GM19397 (cell line): ENCODE measurements around the gene DCC.

Source experiments
- ATAC-seq: cut with Tn5 transposase; IDR thresholded peaks from one replicate; pipeline ENCODE4 v1.9.1; 2021; ENCODE audit warnings: mild to moderate bottlenecking, moderate library complexity; ENCODE audit not compliant: unreplicated experiment

Gene DCC

DNA sequence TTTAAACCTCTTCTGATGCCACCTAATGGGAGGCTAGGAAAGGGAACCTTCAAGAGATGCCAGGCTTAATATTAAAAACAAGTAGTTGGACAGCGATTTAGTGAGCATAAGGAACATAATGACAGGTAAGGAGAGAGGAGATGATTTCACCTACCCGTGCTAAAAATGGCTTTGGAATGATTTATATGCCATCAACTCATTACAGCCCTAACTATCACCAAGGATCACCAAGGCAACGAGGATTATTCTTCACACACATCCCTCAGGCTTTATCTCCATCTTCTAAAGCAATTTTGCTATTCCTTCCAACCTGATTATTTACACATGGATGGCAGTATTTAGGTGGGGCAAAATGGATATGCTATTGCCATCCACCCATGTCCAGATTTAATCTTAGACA is 237.8 kb downstream of the DCC start:
- ATAC-seq: no peak

DNA sequence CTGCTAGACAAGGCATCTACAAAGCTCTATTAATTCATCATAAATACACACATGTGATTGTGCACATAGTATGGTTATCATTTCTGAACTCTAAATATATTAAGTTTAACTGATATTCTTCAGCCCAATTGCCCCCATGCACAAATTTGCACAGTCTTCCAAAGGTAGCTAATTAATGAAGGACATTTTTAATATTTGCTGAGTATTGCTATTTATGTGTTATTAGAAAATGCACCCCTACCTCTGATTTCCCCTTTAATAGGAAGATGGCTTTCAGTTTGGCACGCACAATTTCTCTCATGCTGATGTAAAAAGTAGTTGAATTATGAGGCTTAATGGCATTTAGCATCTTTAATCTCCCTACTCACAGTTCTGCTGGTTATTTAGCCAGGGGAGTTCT is 242.1 kb downstream of the DCC start:
- ATAC-seq: no peak

DNA sequence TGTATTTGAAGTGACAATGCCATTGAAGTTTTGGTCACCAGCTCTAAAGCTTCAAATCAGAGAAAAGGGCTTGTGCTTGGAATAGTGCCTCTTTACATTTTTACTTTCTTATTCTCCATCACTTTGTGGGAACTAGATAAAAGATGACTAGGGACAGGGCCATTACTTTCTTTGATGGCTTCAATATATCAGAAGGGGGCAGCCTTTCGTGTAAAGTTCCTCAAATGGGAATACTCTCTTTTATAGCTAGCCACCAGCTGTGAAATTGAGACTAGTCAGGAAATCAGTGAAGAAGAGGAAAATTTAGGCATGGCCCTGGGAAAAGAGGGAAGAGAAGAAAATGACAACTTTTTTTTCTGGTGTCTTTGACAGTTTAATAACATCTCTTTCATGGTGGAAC is 242.5 kb downstream of the DCC start:
- ATAC-seq: no peak

DNA sequence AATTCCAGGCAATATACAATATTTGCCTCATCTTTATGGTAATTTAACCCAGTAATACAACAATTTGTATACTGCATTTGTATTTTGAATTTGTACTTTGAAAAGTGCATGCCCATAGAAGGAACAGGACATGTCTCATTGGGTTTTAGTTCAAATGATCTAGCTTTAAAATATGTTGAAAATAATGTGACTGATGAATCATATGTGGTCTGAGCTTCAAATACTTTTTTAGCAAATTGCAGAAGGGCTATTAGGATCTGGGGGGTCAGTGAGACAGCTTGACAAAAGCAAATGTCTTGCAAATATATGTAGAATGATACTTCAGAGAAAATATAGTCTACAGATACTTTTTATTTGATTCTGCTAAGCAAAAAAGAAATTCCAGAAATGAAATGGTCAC is 248.9 kb downstream of the DCC start:
- no peak for ATAC-seq

DNA sequence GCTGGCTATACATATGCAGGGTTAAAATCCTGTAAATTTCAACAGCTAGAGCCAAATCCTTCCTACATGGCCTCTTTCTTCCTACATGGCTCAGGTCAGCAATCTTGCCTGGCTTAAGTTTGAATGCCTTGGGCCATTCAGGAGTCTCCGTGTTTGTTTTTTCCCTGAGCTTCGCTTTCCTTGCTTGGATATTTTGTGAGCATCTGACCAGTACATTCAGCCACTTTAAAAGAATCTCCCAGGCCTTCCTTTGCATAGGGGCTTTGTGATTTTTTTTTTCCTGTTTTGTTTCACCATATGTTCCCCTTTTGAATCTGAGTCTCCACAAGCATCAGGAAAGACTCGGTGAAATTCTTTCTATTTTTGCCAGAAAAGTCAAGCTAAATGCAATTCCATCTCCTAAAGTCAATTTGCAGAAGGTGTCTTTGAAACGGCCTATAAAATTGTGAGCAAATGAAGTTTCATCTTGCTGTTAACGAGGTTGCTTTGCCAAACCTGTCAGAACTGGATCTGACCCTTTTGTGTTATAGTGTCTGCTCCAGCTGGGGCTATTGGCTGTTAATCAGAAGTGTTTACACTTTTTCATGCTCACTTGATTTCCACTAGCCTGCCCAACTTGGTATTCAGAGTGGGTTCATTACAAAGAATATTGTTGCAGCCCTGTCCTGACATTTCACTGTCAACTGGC is 256.9 kb downstream of the DCC start:
- no peak for ATAC-seq

DNA sequence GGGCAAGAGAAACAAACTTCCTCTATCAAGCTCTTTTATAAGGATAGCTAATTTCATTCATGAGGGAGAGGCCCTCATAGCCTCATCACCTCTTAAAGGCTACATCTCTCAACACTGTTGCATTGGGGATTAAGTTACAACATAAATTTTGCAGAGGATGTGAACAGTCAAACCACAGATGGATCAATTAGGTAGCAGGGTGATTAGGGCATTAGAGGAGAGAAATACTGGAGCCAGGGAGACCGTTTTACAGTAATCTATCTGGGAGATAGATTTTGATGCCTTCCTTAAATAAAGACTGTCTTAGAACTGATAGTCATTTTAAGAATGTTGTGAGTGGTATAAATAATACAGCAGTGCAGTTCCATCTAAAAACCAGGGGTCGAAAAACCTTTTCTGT is 258.9 kb downstream of the DCC start:
- ATAC-seq: no peak

DNA sequence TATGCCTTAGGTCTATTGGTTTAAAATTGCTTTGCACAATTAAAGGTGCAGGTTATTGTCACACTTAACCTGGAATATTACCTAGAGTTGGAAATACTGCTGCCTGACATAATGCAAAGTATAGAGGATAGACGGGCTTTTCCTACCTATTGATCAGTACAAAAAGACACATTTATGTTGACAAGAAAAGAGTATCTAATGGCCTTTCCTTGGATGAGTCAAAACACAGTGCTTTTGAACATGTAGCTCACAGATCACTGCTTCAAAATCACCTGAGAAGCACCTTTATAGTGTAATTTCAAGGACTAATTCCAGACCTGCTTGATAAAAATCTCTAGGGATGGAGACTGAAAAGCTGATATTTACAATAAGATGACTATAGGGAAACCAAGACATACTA is 262.8 kb downstream of the DCC start:
- ATAC-seq: no peak

DNA sequence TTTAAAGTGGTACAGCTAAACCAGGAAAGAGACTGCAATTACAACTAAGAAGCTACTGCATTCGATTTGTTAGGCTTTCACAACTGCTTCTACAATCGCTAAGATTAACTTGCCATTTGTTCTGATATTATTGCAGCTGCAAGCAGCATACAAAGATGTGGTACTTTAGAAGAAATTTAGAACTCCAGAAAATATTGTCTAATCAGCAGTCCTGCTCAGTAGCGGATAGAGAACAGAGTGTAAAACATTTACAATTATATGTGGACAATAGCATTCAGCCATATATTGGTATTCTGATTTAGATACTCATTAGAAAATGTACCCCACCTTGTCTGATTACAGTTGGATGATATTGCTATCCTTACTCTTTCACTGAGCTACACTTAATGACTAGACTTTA is 265.3 kb downstream of the DCC start:
- ATAC-seq: no peak

DNA sequence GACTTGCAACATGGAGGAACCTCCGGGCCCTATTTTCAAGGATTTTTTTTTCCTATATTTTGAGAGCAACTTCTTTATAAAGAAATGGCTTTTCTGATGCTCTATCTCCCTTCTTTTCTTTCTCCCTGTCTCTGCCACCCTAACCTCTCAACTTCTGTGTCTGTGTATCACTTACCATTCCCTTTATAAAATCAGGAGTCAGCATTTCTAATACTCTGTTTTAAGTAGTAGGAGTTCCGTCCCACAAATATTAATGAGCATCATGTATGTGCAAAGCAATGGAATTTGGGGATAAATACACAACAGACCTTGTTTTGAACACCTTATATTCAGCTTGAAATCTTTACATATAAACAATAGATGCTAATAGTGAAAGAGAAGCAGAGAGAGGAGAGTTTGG is 268.0 kb downstream of the DCC start:
- ATAC-seq: no peak

DNA sequence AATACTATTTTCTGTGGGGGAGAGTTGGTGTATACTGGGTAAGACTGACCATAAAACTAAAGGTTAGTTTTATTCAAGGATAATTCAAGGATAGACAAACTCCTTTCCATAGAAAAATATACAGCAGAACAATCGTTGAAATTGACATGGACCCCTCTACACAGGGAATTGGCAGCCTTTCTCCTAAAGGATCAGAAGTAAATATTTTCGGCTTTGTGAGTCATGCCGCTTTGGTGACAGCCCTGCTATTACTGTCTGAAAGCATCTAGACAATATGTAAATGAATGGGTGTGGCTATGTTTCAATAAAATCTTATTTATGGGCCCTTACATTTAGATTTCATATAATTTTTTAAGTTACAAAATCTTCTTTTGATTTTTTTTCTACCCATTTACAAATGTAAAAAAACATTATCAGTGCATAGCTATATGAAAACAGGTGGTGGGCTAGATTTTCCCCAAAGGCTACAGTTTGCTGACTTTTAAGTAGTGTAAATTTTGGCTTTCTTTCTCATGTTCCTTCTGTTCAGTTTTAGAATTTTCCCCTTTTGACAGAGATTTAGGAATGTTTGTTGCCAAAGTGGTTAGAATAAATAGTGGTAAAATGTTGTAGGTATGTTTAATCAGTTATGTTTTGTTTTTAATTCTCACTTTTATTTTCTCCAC is 270.6 kb downstream of the DCC start:
- no peak for ATAC-seq

DNA sequence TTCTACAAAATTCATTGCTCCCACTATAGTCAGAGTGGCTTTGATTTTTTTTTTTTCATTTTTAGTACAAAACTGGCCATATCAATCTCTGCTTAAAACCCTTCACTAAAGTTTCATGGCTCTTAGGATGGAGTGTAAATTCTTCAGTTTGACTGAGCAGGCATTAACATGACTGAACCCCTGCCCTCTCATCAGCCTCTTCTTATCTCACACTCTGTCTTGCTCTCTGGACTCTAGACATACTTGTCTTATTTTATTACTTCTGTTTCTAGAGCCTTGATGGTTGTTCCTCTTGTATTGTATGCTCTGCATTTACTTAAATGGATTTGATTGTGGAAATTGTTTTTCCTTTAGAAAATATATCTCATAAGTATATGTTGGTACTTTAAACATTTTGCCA is 272.4 kb downstream of the DCC start:
- no peak for ATAC-seq

DNA sequence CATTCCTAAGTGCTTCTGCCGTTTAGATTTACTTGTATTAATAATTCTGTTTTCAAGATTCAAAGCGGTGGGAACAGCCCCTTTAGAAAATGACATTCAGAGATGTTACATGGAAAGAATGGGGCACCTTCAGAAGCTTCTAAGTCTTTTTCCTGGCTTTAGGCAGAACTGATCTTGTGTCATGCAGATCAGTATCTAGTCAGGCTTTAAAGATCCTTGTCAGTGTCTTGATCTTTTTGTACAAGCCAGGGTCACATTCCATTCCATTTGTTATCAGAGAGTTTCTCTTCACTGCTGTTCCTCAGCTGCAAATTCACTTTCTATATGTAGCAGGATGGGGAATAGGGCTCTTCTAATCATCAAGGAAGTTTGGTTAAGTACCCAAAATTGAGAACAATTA is 275.3 kb downstream of the DCC start:
- ATAC-seq: no peak

DNA sequence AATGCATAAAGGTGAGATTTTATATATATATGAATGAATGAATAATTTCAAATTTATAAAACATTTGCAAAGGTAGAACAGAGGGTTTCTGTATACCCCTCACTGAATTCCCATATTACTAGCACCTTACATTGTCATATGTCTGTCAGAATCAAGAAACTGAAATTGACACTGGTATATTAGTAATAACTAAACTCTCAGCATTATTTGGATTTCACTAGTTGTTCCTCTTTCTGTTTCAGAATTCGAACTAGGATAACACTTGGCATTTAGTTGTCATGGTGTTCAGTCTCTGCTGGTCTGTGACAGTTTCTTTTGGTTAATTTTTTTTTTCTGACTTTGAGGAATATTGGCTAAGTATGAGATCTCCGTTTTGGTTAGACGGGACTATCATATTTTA is 275.9 kb downstream of the DCC start:
- ATAC-seq: no peak

DNA sequence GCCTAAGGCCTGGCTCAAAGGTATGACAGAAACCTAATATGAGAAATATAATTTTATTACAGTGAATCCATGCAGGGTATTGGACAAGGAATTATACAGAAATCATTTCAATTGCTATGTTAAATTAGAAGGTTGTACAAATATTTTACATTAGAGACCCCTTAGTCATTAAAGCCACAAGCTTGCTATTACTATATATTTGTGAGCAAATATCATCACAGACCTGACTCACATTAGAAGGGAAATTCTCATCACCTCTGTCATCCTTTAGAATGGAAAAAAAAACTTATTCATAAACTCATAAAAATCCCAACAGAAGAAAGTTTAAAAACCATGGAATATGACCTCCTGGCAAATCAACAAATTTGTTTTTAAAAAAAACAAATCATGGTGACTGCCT is 277.9 kb downstream of the DCC start:
- ATAC-seq: no peak

DNA sequence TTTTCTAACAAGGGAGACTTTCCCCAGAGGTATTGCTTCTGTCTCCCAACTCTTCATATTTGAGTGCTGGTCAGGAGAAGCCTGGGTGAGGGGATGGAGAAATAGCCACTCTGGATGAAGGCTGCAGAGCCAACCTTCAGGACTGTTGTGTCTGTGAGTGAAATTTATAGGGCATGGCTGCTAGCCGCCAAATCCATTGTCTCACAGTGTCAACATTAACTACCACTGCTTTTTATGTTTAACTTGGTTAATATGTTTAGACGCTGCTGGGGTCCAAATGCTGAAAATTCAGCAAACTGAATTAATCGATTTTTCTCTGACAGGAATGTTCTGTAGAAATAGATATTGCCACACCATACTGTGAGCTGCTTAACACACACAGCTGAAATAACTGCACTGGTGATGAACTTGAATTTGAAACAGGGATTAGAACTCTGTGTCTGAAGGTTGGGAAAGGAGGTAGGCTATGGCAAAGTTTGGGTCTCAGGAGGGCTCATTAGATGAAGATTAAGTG is 281.0 kb downstream of the DCC start:
- no peak for ATAC-seq

DNA sequence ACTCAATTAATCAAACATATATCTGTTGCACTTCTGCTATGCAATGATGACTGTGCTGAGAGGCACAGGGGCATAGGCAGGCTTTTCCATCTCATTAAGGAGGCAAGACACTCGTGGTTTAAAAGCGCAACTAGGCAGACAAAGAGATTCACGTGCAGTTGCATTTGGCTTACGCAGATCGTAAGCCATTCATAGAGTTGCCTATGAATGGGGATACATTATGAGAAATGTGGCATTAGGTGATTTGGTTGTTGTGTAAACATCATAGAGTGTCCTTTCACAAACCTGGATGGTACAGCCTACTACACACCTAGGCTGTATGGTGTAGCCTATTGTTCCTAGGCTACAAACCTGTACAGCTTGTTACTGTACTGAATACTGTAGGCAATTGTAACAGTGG is 284.7 kb downstream of the DCC start:
- ATAC-seq: no peak

DNA sequence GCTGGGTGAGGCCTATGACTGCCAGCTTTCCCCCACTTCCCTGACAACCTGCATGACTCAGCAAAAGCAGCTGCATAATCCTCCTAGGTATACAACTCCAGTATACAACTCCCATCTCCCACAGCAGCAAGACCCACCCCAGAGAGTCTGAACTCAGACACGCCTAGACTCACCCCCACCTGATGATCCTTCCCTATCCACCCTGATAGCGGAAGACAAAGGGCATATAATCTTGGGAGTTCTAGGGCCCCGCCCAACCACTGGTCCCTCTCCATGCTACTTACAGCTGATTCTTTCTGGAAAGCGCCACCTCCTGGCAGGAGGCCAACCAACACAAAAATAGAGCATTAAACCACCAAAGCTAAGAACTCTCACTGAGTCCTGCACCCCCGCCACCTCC is 296.5 kb downstream of the DCC start:
- ATAC-seq: no peak

DNA sequence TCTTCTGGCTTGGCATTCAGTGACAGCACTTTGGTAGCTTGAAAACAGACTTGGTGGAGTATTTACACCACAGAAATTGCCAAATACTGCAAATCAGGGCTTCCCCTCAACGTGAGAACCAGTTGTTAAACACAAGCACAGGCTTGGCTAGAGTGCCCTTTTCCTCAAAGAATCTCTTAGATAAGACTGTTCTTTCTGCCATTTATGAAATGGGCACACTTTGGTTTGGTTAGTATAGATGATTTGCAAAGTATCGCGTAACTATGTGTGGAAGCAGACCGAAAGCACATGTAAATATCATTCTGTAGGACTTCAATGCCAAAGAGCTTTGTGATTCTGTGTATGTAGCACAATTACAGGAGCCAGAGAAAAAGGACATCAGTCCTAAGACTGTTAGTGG is 308.2 kb downstream of the DCC start:
- no peak for ATAC-seq

DNA sequence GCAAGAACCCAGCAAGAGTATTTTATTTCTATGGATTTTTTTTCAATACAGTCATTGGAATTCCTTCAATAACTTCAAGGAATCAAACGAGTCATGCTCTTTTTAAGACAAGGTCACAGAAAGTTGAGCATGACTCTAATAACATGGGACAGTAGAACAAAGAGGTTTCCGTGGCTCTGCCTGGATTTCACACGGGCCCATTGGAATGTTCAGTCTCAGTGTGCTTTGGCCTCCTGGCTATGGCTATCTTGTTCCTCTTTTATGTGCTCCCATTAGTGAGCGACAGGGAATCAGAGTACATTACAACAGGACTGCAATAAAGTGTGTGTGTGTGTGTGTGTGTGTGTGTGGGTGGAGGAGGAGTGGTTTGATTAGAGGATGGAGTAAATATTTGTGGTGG is 312.4 kb downstream of the DCC start:
- no peak for ATAC-seq

DNA sequence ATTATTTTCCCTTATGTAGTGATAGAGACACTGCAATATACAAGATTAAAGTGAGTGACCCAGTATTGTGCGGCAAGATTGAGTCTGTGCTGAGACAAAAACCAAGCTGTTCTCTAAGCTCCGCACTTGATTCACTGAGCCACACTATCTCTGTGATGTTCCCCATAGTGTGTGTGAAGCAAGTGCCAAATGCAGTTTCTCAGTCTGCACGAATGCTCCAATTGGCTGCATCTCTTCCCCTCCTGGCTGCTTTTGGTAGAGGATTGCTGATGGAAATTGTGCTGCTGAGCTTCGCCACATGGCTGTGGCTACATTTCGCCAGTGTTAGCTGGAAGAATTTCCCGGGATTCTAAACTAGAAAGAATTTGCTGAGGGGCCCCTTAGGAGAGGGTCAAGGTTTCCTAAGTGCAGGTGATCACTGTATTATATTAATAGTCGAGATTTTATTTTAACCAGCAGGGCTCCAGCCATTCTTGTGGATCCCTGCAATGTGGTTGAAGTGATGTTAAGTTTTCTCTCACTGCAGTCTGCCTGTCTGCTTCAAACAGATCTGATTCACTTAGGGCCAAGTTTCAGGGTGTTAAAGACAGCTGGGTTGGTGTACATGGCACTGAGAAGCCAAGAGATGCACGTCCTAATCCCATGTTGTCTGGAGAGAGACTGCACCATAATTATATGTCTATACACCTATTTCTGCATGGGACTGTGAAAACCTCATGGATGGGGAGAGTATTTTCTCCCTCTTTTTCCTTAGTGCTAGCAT is 317.2 kb downstream of the DCC start:
- no peak for ATAC-seq

DNA sequence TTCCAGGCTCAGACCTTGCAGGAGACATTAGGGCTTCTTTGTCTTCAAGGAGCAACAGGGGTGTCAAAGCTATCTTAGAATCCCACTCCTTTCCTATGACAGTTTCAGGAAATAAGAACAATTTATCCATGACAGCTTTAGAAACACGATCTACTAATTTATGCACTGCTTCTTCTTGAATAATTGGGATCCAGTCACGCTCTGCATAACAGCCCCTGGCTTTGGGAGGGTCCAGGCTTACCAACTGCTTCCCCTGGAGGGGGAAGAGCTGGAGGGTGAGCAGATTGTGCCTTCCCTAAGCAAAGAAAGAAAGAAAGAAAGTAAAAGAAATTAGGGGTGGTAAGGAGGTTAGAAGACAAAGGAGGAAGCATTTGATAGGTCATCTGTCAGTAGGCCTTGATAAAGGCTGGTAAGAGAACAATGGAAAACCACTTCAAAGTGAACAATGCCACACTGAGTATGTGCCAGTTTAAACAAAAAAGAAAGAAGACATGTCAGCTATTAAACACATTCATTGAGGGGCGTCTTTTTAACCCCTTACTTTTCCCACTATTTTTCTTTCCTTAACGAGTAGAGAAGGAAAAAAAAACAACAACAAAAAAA is 327.6 kb downstream of the DCC start:
- no peak for ATAC-seq

DNA sequence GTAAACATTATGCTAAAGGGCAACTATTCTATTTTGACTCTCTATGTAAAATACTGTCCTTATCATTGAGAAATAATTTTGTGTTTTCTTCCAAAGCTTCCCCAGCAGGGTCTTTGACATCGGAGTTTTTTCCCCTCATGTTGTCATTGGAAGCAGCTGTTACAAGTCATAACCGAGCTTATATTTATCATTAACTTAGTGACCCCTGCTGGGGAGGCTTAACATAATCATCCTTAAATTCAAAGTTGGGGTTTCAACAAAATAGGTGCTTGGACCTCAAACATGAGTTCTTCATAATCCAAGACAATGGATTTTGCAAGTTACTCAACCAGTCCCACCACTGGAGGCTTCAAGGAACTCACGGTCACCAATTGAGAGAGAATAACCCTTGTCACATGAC is 330.9 kb downstream of the DCC start:
- ATAC-seq: no peak
